ENCODE measurements around the gene PANX2.
A peak's percentile ranks its signal among the peaks of the same experiment; 100 is the strongest.
"Not testable (repeated sequence)": the region's sequence is repeated elsewhere in the genome, so short reads cannot be mapped to it uniquely, and the experiment has no call there.

The PANX2 gene

DNA sequence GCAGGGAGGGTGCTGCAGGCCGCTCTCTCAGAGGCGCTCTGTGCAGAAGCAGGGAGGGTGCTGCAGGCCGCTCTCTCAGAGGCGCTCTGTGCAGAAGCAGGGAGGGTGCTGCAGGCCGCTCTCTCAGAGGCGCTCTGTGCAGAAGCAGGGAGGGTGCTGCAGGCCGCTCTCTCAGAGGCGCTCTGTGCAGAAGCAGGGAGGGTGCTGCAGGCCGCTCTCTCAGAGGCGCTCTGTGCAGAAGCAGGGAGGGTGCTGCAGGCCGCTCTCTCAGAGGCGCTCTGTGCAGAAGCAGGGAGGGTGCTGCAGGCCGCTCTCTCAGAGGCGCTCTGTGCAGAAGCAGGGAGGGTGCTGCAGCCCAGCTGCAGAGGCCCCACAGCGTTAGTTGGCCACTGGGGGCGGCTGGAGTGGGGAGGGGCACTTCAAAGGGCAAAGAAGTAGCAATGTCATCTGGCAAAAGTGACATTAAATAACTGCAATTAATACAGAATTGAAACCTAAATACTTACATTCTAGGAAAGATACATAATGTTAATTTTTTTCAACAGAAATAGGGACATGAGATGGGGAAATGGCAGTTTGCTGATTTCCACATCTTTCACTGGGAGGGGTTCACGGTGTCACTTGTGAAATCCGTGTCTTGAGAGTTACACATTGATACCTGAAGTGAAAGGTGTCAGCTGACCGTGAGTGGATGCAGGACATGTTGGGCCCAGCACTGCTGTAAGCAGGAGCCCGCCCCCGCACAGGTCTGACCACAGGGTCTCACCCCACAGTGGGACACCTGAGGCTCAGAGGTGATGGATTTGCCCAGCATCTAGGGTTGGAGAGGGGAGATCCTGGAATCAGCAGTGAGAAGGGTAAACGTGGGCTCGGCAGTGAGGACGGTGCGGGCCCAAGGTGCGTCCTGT, 23.0 kb upstream of the PANX2 start:
- DNase-seq (ENCODE audit: low read depth): not testable (repeated sequence)

DNA sequence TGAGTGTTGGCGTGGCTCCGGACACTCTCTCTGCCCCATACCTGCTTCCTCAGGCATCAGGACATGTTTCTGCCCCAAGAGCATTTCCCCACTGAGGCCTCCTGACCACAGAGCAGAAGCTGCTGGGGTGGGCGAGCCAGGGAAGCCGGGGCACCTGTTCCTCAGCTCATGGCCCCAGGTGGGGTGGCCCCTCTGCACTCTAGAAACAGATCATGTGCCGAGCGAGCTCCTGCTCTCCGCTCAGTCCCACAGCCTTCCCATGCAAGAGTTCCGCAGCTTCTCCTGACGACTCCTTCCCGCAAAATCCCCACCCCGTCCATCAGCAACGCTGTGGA, 22.4 kb upstream of the PANX2 start:
- DNase-seq (ENCODE audit: low read depth): no peak

DNA sequence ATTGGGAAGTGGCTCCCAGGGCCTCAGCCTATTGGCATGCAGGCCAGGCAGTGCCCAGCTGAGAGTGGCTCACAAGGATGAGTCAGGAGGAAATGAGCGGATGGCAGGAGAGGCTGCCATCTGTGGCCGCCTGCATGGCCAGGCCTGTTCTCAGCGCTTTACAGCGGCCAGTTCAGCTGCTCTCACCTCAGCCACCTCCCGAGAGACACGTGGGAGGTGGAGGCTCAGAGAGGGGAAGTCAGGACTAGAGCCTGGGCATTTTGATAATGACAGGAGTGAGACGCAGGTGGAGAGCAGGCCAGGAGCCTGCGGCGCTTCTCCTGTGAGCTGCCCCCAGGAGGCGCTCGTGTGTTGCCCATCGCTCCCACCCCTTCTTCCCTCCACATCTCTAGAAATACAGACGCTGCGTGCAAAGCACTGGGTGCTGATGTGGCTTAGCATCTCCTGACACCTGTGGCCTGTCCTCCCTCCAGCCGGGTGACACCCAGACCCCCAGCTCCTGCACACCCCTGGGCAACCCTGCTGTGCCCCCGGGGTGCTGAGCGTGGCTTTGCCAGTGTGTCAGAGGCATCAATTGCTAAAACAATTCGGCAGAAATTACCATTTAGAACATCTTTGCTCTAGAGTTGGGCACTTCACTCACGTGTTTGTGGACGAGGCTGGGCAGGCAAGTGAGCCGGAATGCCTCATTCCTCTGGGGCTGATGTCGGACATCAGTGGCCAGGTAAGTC, 21.4 kb upstream of the PANX2 start:
- DNase-seq (ENCODE audit: low read depth): peak; percentile 65

DNA sequence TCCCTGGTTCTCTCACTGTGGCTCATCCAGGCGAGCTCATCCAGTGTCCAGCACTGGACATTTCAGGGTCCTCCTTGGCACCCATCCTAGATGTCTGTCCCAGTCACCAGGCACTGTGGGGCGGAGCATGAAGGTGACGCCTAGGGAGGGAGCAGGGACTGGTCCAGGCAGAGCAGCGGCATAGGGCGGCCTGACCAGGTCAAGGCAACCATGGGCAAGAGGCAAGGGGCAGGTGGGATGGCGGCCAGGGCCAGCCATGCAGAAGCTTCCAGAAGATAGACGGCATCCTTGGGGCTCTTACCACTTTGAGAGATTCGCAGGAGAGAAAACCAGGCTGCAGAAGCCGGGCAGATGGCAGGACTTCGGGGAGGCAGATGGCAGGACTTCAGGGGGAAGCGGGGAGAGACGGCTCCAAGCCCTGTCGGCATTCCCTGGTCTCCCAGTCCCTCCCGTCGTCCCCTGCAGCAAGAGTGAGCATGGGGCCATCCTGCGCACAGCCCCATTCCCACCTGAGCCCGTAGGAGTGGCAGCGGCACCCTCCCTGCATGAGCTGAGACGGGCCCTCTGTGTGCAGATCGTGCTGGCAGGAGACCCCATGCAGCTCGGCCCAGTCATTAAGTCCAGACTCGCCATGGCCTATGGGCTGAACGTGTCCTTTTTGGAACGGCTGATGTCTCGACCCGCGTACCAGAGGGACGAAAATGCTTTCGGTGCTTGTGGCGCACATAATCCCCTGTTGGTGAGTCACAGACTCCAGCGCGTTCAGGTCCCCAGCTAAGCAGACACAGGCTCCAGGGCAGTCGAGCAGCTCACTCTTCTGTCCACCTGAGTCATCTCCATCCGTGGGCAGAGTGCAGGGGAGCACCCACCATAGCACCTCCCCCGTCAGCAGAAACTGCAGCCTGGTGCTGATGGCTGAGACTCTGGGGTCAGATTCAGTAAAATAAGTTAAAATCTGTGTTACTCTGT, 20.1 kb upstream of the PANX2 start:
- DNase-seq (ENCODE audit: low read depth): no peak

GRCh38 chr22:50151571-50152537, 18.7 kb upstream of the PANX2 start:
- DNase-seq (ENCODE audit: low read depth): no peak

DNA sequence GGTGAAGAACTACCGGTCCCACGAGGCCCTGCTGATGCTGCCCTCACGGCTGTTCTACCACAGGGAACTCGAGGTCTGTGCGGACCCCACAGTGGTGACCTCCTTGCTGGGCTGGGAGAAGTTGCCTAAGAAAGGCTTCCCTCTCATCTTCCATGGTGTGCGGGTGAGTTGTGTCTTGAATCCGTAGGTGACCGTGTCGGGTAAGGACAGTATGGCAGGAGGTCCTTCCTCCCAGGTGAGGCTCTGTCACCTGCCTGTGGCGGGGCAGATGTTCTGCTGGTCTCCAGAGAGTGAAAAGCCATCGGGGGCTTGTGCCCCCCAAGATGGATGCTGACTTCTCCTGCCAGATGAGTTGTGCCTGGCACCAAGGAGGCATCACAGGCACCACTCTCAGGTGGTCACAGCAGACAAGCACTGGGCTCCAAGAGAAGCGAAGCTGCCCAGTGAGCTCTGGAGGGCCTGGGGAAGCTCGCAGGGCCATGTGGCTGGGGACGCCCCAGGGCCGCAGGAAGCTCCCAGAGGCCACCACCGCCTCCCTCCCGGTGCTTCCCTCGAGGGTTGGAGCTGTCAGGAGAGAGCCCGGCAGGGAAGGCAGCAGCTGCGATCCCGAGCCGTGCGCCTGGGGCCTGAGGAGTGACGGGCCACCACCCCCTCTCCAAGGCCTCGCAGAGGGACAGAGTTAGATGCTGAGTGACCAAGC, 17.3 kb upstream of the PANX2 start:
- no peak for DNase-seq (ENCODE audit: low read depth)

DNA sequence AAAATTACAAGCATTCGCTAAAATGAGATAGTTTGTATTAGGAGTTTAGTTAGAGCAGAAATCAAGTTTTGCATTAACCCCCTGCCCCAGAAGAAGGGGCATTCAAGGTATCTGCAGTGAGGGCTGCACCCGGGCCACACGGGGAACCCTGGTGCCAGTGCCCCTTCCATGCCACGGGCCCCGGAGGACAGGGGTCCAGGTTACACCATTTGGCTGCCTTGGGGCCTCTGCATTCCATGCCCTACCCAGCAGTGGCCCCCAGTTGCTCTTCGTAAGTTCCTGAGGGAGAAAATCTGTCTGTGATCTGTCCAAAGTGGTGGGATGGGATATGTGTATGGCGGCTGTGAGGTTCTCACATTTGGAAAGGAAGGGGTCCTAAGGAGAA, 16.8 kb upstream of the PANX2 start:
- DNase-seq (ENCODE audit: low read depth): no peak

GRCh38 chr22:50157709-50158375, 12.7 kb upstream of the PANX2 start:
- DNase-seq (ENCODE audit: low read depth): no peak

GRCh38 chr22:50160947-50161346, 9.6 kb upstream of the PANX2 start:
- DNase-seq (ENCODE audit: low read depth): no peak

DNA sequence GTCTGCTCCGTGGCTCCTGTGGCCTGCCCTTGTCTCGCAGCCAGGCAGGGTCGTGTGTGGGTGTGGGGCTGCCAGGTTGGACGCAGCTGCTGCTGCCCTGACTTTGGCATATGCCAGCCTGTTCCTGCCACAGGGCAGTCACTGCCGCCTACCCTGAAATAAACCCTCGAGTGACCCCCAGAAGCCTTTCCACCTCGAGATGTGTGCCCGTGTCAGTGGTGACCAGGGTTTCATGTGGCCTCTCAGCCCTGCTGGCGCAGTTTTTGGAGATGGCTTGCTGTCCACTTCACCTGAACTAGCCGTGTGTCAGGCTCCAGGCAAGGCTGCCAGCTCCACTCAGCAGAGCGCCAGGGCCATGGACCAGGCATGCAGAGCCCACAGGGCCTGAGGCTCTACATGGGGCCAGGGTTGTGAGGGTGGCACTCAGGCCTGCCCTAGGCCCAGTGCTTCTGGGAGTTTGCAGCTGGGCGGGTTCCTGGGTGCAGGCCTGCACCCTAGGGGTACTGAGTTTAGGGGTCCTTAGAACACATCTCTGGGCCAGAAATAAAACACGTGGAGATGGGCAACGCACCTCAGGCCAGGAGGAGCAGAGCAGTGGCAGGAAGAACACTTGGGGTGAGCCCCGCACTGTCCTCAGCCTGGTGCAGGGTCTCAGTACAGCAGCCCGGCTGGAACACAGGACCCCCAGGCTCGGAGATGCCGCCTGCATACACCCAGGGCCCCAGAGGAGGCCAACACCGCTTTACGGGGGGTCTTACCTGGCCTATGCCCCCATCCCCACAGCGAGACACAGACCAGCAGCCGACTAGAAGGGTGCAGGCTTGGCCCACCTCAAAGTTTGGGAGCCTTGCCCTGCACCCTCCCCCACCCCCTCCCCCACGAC, 8.8 kb upstream of the PANX2 start:
- no peak for DNase-seq (ENCODE audit: low read depth)

- DNase-seq (ENCODE audit: low read depth): no peak
These were observed 8.1 kb upstream of the PANX2 start for GRCh38 chr22:50162391-50162956.

DNA sequence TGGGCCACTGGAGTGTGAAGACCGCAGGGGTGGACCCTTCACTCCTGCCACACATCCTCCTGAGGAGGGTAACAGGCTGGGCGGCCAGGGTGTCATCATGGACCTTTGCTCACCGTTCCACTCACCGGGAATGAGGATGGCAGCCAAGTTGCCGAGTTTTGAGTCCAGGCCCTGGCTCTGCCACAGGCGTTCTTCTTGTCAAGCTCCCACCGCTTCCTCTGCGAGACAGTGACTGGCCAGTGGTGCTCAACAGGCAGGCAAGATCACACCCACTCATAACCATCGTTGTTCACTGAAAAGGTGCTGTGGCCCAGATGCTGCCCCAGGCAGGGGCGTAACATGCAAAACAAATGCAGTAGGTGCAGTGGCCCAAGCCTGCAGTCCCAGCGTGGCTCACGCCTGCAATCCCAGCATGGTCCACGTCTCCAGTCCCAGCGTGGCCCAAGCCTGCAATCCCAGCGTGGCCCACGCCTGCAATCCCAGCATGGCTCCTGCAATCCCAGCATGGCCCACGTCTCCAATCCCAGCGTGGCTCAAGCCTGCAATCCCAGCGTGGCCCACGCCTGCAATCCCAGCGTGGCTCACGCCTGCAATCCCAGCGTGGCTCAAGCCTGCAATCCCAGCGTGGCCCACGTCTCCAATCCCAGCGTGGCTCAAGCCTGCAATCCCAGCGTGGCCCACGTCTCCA, 5.0 kb upstream of the PANX2 start:
- DNase-seq (ENCODE audit: low read depth): no peak

DNA sequence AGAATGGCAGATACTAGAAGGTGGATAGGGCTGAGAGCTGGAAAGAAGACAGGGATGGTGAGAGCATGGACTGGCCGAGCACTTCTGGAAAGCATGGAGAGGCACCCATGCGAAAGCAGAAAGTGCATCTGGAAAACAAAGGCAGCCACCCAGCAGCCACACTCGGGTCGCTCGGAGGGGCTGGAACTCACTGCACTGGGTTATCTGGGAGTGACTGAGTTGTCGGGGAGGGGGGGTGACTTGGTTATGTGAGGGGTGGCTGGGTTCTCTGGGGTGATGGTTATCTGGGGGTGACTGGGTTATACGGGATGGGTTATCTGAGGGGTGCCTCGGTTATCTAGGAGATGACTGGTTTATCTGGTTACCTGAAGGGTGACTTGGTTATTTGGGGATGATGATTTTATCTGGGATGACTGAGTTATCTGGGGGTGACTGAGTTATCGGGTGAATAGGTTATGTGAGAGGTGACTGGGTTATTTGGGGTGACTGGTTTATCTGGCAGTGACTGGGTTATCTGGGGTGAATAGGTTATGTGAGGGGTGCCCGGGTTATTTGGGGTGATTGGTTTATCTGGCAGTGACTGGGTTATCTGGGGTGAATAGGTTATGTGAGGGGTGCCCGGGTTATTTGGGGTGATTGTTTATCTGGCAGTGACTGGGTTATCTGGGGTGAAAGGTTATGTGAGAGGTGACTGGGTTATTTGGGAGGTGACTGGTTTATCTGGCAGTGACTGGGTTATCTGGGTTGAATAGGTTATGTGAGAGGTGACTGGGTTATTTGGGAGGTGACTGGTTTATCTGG, 2.6 kb upstream of the PANX2 start:
- DNase-seq (ENCODE audit: low read depth): no peak

DNA sequence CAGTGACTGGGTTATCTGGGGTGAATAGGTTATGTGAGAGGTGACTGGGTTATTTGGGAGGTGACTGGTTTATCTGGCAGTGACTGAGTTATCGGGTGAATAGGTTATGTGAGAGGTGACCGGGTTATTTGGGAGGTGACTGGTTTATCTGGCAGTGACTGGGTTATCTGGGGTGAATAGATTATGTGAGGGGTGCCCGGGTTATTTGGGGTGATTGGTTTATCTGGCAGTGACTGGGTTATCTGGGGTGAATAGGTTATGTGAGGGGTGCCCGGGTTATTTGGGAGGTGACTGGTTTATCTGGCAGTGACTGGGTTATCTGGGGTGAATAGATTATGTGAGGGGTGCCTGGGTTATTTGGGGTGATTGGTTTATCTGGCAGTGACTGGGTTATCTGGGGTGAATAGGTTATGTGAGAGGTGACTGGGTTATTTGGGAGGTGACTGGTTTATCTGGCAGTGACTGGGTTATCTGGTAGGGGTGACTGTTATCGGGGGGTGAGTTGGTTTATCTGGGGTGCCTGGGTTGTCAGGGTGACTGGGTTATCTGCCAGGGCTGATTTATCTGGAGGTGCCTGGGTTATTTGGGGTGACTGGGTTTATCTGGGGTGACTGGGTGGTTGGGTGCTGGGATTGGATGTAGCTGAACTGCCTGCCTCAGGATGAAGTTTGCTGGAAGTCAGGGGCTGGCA, 1.9 kb upstream of the PANX2 start:
- not testable (repeated sequence) for DNase-seq (ENCODE audit: low read depth)

GRCh38 chr22:50169181-50169759, 1.3 kb upstream of the PANX2 start:
- DNase-seq (ENCODE audit: low read depth): no peak

DNA sequence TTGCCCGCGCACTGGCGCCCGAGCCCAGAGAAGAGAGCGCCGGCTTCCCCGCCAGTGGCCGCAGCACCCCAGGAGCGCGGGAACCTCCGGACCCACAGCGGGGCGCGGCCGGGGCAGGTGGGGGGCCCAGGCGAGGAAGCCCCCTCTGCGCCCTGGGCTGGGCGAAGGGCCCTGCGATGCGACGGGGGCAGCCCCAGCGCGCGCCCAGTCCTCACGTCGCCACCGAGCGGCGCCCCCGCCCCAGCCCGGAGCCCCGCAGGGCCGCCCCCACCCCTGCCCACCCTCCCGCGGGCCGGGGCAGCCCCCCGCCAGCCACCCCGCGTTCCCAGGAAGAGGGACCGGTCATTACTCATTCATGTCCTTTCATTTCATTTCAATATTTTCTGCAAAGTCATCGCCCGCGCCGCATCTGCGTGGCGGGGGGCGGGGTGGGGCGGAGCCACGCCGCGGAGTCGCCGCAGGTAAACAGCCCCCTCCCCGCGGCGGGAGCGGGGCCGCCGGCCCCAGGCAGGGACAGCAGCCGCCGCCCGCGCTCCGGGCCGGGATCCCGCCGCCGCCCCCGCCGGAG, 673 bp upstream of the PANX2 start:
- no peak for DNase-seq (ENCODE audit: low read depth)
